GM13977 (cell line): ENCODE measurements around the gene CDR2.
"Not testable (repeated sequence)": the region's sequence is repeated elsewhere in the genome, so short reads cannot be mapped to it uniquely, and the experiment has no call there.

Experiments
- DNase-seq: peaks from one replicate; pipeline ENCODE4 v3.0.0; 2012; ENCODE audit warnings: low spot score
- CTCF ChIP-seq: IDR thresholded peaks from 2 replicates; pipeline ENCODE4 v1.5.1; 2012; ENCODE audit warnings: mild to moderate bottlenecking, control low read depth; ENCODE audit not compliant: insufficient read depth; ENCODE audit errors: extremely low read depth, missing control alignments
- in situ Hi-C: fragments of 300-500 bp; cut with MboI; formaldehyde crosslinking; loops from one replicate; pipeline ENCODE4 v1.12.0; 2022; ENCODE audit warnings: low sequenced_read_pairs, low pct_unique_long_range_greater_than_20kb, mixed read lengths, inconsistent platforms; ENCODE audit not compliant: unreplicated experiment

CDR2 gene

DNA sequence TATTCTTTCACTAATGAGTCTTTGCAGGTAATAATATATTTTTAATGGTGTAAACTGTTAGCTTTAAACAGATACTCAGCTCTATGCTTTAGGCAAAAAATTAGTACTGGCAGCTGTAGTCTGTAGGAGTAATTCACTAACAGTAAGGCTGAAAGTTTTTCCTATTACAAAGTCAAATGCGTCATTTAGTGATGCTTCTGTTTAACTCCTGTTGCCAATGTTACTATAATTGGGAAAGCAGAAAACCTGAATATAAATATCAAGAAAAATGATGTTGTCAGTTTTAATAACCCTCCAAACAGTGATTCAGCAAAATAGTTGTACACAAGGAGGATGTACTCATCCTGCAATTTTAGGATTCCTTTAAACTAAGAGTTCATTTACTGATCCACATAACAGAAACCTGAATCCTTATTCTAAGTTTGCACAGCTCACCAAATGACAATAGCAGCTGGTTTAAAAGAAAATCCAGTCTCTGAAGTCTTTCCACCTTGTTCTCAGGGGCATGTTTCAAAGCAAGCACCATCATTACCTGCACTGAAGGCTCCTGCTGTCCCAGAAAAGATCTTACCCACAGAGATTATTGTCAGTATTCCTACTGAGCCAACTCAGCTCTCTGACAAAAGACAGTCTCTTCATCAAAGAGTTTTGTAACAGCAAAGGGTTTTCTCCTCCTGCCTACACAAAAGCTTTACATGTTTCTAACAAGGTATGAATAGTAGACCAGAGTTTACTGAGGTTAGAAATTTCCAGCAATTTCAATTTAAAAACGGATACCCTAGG lies 4.2 kb downstream of the CDR2 start:
- in situ Hi-C loops = no loop called here
- DNase-seq = no peak
- TF ChIP-seq CTCF = no peak

DNA sequence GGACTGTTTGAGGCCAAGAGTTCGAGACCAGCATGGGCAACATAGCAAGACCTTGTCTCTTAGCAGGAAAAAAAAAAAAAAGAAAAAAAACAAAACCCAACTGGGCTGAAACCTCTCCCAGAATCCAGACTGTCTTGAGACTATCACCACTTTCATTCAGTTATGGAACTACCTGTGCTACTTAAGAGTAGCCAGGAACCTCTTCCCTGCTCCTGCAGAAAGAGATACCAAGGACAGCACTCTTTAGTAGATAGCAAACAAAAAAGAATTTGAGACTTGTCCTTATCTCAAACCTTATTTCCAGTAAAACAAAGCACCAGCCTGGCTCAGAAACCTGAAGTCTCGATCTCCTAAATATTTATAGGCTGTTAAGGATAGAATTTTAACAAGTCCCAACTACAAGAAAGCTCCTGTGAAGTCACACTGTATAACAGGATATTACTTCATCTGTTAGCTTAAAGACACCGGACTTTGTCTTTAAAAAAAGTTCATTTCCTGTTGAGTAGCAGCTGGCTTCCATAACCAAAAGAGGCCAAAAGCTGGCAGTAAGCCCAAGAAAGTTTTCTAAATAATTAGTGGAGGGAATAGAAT lies 5.1 kb downstream of the CDR2 start:
- DNase-seq = no peak
- TF ChIP-seq CTCF = no peak
- in situ Hi-C loops = no loop called here

DNA sequence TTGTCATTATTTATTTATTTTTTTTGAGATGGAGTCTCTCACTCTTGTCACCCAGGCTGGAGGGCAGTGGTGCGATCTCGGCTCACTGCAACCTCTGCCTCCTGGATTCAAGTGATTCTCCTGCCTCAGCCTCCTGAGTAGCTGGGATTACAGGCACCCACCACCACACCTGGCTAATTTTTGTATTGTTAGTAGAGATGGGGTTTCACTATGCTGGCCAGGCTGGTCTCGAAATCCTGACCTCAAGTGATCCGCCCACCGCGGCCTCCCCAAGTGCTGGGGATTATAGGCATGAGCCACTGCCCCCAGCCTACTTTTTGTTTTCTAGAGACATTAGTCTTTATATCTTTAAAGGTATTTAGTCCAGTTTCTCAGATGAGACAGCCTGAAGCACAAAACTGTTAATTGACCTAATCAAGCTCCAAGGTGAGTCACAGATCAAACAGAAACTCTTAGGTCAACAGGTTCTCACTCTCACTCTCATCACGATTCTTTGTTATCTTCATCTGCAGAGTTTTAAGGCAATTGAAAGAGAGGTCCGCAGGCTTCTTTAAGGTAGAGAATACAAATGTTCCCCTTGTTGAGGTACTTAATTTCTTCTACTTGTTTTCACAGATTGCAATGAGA lies 6.1 kb downstream of the CDR2 start:
- in situ Hi-C loops, DNase-seq: not testable (repeated sequence)

GRCh38 chr16:22366889-22367288 lies 7.5 kb downstream of the CDR2 start:
- in situ Hi-C loops = no loop called here
- no peak for DNase-seq
- TF ChIP-seq CTCF = no peak

- no peak for TF ChIP-seq CTCF
- no peak for DNase-seq
- in situ Hi-C loops = no loop called here
Observed at GRCh38 chr16:22366371-22366770, 8.0 kb downstream of the CDR2 start.

GRCh38 chr16:22364241-22364640 lies 10.2 kb downstream of the CDR2 start:
- DNase-seq = no peak
- in situ Hi-C loops = no loop called here
- no peak for TF ChIP-seq CTCF

DNA sequence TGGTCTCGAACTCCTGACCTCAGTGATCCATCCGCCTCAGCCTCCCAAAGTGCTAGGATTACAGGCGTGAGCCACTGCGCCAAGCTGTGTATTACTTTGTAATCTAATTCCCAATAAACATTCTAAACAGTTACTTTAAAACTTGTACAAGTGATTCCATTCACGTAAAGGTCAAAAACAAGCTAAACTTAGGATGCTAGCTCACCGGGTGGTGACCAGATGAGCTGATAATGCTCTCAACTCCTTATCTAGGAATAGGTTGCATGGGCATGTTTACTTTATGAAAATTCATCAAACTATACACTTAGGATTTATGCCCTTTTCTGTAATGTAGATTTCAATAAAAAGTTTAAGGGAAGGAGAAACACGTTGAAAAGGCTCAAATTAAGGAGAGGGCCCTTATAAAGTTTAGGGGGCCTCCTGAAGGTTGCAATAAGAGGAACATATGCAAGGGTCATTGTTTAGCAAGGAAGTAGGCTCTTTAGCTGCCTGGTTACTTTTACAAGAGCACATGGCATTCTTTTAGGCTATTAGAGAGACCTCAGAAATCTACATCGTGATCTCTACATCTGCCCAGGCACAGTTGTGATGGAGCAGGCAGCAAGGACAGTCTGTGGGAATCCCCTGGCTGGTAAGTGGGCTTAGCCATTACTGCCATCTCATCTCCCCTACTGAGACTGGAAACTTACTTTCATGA lies 13.3 kb downstream of the CDR2 start:
- in situ Hi-C loops = no loop called here
- DNase-seq = no peak

More for the DNA sequence above, 13.3 kb downstream of the CDR2 start:
- TF ChIP-seq CTCF = no peak
